HuH-7.5 (cell line): ENCODE results near the gene IGLL1.
"Not testable (repeated sequence)": the region's sequence is repeated elsewhere in the genome, so short reads cannot be mapped to it uniquely, and the experiment has no call there.

Experiments
- DNase-seq: peaks from one replicate; pipeline ENCODE4 v3.0.0; 2011; ENCODE audit warnings: low spot score

The IGLL1 gene

GRCh38 chr22:23539839-23540198 lies 40.3 kb downstream of the IGLL1 start:
- DNase-seq, result not testable (repeated sequence)

DNA sequence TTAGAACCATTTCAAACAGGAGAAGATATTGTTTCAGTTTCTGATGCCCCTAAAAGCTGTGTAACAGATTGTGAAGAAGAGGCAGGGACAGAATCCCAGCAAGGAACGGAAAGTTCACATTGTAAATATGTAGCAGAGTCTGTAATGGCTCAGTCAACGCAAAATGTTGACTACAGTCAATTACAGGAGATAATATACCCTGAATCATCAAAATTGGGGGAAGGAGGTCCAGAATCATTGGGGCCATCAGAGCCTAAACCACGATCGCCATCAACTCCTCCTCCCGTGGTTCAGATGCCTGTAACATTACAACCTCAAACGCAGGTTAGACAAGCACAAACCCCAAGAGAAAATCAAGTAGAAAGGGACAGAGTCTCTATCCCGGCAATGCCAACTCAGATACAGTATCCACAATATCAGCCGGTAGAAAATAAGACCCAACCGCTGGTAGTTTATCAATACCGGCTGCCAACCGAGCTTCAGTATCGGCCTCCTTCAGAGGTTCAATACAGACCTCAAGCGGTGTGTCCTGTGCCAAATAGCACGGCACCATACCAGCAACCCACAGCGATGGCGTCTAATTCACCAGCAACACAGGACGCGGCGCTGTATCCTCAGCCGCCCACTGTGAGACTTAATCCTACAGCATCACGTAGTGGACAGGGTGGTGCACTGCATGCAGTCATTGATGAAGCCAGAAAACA lies 40.8 kb downstream of the IGLL1 start:
- DNase-seq, result peak; percentile 59

GRCh38 chr22:23538696-23539030 lies 41.4 kb downstream of the IGLL1 start:
- not testable (repeated sequence) for DNase-seq

DNA sequence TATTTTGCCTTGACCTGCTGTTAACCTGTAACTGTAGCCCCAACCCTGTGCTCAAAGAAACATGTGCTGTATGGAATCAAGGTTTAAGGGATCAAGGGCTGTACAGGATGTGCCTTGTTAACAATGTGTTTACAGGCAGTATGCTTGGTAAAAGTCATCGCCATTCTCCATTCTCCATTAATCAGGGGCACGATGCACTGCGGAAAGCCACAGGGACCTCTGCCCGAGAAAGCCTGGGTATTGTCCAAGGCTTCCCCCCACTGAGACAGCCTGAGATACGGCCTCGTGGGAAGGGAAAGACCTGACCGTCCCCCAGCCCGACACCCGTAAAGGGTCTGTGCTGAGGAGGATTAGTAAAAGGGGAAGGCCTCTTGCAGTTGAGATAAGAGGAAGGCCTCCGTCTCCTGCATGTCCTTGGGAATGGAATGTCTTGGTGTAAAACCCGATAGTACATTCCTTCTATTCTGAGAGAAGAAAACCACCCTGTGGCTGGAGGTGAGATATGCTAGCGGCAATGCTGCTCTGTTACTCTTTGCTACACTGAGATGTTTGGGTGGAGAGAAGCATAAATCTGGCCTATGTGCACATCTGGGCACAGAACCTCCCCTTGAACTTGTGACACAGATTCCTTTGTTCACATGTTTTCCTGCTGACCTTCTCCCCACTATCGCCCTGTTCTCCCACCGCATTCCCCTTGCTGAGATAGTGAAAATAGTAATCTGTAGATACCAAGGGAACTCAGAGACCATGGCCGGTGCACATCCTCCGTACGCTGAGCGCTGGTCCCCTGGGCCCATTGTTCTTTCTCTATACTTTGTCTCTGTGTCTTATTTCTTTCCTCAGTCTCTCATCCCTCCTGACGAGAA lies 42.0 kb downstream of the IGLL1 start:
- not testable (repeated sequence) for DNase-seq

- DNase-seq, result no peak
Measured at GRCh38 chr22:23537416-23537815, 42.7 kb downstream of the IGLL1 start.

GRCh38 chr22:23536821-23537345 lies 43.2 kb downstream of the IGLL1 start:
- no peak for DNase-seq

- DNase-seq, result not testable (repeated sequence)
Measured at GRCh38 chr22:23535790-23536661, 44.1 kb downstream of the IGLL1 start.

GRCh38 chr22:23534851-23535717 lies 45.0 kb downstream of the IGLL1 start:
- no peak for DNase-seq

DNA sequence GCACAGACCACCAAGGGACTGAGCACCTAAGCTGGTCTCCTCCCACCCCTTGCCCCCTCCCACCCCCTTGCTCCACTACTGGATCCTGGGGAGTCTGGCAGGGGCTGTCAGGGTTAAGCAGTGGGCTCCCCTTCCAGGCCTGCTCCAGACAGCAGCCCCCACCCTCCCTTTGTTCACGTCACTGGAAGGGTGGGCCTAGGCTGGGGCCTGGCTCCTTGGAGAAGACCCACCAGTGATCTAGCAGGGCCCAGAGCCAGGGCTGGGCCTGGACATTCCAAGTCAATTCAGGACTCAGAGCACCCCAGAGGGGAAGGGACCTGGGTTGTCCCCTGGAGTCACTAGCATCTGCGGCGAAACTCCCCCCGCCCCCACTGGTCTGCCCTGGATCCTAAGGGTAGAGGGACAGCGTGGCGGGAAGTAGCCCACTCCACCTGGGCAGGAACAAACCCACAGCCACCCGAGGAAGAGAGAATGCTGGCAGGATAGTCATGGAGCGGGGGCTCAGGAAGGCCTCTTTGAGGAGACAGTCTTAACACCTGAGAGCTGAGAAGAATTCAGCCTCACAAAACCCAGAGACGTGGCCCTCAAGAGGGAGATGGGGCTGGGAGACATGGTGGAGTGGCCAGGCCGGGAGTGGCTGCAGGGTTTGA lies 45.8 kb downstream of the IGLL1 start:
- DNase-seq, result no peak

- no peak for DNase-seq
Measured at GRCh38 chr22:23533771-23534191, 46.3 kb downstream of the IGLL1 start.

DNA sequence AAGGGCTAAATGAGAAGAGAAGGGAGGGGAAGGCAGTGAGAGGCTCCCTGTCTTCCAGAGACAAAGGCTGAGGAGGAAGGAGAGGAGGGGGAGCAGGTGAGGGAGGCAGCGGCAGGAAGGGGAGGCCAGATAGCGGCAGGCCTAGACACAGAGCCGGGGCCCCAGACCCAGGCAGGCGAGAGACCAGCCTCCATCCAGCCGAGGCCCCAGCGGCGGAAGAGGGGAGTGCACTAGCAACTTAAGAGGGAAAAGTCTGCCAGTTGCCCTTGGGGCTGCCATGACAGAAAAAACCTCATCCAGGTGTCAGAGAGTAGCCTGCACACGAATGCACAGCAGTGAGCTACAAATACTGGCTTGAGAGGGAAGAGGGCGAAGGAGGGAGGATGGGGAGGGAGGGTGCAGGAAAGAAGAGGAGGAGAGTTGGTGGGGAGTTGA lies 46.7 kb downstream of the IGLL1 start:
- no peak for DNase-seq

GRCh38 chr22:23532731-23533130 lies 47.4 kb downstream of the IGLL1 start:
- DNase-seq, result no peak

DNA sequence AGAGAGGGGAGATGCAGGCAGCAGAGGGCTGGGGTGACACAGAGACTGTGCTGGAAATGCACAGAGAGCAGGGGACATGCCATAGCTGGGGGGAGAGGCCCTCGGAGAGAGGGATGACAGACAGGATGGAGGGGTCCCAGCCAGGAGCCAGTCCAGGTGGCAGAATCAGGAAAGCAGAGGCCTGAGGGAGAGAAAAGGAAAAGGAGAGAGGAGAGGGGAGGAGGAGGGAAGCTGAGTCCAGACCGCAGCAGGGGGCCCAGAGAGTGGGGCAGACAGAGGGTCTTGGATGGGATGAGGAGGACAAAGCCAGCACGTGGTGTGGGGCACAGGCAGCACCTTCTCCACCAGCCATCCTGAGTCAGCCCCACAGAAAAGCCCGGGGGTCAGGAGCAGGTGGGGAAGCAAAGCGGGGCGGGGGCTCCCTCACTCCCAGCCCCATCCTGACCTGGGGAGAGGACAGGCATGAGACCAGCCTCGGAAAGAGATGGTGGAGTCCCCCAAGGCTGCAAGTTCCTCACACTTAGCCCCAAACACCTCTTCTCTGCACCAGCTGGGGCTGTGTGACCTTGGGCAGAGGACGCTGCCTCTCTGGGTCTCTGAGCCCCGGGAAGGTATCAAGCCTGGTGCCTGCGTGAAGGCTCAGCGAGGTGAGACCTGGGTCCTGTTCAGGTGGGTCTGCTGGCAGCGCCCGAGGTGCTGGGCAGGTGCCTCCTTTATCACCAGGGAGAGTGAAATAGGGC lies 48.0 kb downstream of the IGLL1 start:
- DNase-seq, result no peak

DNA sequence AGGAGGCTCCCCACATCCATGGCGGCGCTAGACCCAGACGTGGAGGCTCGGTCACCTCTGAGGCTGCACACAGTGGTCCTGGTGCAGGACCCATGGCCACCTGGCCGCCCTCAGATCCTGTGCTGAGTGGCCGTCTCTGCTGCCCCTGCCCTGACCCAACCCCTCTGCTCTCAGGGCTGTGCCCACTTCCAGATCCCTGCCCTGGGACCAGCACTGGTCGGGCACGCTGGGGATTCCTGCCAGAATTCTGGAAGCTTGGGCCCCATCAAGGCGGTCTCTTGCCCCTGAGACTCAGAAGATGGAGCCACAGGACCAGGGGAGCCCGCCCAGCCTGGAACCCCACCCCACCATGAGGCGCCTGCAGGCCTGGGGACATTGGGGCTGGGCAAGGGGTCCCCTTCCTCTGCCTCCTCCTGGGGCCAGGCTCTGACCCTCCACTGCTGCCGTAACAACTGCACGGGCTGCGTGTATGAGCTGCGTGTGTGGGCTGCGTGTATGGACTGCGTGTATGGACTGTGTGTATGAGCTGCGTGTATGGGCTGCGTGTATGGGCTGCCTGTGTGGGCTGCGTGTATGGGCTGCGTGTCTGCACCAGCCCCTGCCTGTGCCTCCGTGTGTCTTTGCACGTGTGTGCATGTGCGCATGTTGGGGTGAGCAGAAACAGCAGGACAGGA lies 48.7 kb downstream of the IGLL1 start:
- DNase-seq, result no peak

DNA sequence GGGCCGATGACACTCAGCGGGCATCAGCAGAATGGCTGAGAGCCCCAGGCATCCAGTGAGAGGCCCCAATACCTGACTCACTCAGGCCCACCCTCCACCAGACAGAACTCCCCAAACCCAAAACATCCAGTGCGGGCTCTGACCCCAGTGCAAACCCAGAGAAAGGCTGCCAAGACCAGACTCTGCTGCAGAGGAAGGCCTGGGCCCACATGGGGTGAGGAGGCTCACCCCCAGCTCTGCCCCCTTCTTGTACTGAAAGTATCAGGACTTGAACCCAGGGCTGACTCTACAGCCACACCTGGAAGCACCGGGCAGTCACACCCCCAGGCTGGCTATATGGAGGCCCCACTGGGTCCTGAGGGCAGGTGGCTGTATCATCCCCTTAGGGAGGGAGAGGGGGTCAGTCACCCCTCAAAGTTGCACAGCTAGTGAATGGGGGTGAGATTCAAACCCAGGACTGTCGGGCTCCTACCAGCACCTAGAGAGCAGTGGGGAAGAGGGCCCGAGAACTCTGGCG lies 49.3 kb downstream of the IGLL1 start:
- no peak for DNase-seq

- no peak for DNase-seq
Measured at GRCh38 chr22:23530106-23530505, 50.0 kb downstream of the IGLL1 start.

- DNase-seq, result no peak
Measured at GRCh38 chr22:23529166-23530103, 50.7 kb downstream of the IGLL1 start.
